NCI-H1436 (cell line): ENCODE data around the gene PEX14.

Source experiments
- DNase-seq: peaks from one replicate; lab custom pipeline; 2025; lab: John Stamatoyannopoulos, UW

PEX14 gene

GRCh38 chr1:10517677-10517982, 42.9 kb downstream of the PEX14 start:
- no peak for DNase-seq

GRCh38 chr1:10519016-10519417, 44.3 kb downstream of the PEX14 start:
- DNase-seq = no peak

DNA sequence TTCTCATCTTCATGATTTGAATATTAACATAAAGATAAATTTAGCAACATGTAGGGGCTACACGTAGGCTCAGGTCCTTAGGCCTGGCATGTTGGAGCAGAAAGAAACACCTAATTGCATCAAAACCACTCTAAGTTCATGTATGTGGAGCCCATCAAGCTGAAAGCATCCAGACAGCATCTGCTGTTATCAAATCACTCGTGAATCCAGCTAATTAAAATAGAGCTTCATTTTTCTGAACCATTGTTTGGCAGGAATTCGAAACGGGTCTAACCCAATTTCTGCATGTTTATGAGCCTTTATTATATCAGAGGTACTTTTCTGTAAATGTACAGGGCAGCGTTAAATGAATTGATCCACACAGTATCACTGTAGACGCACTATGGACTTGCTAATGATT, 45.7 kb downstream of the PEX14 start:
- no peak for DNase-seq

GRCh38 chr1:10520952-10521351, 46.2 kb downstream of the PEX14 start:
- no peak for DNase-seq

- no peak for DNase-seq
These were observed 46.9 kb downstream of the PEX14 start for GRCh38 chr1:10521537-10522157.

- DNase-seq = no peak
These were observed 47.6 kb downstream of the PEX14 start for GRCh38 chr1:10522322-10522860.

GRCh38 chr1:10525208-10525607, 50.5 kb downstream of the PEX14 start:
- no peak for DNase-seq

GRCh38 chr1:10528066-10529014, 53.6 kb downstream of the PEX14 start:
- DNase-seq = no peak

GRCh38 chr1:10529091-10529490, 54.3 kb downstream of the PEX14 start:
- no peak for DNase-seq

DNA sequence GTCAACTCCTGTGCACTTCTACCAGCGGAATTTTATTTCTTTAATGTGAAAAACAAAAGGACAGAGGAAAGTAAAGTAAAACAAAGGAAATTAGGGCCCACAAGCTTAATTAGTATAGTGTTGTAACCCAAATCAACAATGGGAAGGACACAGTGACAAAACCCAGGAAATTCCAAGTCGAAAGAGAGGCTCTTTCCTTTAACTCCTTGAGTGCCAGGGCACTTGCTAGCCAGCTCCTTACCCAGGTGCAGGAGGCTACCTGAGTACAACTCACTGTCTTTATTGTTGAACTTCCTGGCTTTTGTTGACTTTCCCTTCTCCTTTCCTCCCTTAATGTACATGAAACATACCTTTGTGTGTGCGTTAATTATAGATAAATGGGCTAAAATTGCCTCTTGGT, 55.0 kb downstream of the PEX14 start:
- DNase-seq = no peak

DNA sequence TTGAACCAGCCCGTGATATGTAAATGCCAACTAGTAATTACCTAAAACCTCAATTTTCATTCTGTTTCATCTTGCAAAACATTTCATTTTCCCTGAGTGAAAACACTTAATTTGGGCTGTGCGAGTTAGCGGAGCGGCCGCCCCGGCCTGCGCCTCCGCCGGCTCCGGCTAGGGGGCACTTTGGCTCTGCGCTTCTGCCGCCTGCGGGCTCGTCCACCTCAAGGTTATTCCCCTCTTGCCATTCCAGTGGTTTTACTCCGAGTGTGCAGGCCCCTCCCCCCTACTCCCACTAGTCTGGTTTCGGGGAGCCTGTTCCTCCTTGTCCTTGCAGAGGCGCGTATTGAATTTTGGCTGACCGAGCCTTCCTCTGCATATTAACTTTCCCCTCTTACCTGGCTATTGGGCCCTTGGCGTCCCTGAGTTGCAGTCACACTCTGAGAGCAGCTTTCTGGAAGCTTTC, 55.6 kb downstream of the PEX14 start:
- no peak for DNase-seq

GRCh38 chr1:10530756-10531495, 56.2 kb downstream of the PEX14 start:
- no peak for DNase-seq

- no peak for DNase-seq
These were observed 57.6 kb downstream of the PEX14 start for GRCh38 chr1:10532362-10532761.

DNA sequence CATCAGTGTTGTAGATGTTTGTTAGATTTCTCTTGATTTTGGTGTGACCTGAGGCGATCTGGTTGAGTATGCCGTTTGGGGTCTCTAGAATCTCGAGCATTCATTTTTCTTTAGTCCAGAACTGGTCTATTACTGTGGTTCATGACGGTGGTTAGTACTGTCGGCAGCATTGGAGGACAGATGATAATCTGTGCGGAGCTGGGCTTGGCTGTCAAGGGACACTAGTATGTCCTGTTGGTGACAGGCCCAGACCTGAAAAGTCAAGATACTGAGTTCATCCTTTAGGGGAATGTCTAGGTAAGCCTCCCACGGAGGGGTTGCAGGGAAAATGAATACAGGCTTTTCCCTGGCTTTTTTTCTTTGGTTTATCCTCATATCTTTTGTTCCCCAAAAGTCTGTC, 59.8 kb downstream of the PEX14 start:
- DNase-seq = no peak

DNA sequence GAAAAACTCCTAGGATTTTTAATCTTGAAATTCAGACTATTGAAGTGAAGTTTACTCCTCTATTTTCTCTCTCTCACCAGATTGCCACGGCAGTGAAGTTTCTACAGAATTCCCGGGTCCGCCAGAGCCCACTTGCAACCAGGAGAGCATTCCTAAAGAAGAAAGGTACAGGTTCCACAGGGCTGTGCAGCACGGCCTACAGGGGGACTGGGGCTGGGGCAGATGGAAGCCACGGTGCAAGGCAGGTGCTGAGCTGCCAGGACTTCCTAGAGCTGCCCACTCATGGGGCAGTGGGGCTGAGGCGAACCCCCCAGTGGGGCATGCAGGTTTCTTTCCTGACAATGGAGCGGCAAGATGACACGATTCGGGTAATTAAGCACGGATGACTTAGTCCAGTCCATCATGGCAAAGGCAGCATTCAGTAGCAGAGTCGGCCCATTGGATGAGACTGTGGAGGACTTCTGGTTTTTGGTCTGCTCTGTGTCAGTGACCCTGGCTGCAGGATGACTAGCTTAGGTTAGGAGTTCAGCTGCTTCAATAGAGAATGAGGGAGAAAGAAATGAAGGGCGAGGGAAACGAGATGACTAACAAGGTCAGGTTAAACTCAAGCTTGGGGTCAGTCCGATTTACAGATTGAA, 61.5 kb downstream of the PEX14 start:
- DNase-seq = no peak

GRCh38 chr1:10537082-10537766, 62.5 kb downstream of the PEX14 start:
- peak; percentile 71 for DNase-seq

DNA sequence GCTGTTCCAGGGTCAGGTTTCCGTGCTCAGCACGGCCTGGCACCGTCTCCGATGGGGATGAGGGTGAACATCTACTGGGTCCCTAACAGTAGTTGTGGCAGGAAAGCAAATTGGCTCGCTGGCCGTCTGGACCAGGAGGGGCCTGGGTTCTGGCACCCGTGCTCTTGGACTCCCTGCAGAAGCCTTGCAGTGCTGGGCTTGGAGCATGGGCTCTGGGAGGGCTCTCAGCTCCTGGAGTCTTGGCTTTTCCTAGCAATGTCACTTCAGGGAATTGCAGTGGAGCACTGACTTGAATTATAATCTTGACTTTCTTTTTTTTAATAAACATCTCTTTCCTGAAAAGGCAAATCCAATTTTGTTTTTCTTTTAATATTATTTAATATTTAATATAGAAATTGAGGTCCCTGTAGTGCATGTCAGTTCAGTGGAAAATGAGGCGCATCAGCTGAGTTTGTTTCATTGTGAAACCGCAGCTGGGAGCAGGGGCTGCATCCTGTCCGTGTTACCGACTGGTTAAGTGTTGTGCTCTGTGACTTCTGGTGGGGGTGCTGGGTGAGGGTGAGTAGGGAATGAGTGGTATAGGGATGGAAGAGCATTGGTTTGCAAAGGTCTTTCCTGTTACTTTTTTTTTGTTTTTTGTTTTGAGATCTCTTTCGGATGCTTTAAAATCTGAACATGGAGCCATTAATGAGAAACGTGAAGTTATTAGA, 64.1 kb downstream of the PEX14 start:
- DNase-seq = no peak

DNA sequence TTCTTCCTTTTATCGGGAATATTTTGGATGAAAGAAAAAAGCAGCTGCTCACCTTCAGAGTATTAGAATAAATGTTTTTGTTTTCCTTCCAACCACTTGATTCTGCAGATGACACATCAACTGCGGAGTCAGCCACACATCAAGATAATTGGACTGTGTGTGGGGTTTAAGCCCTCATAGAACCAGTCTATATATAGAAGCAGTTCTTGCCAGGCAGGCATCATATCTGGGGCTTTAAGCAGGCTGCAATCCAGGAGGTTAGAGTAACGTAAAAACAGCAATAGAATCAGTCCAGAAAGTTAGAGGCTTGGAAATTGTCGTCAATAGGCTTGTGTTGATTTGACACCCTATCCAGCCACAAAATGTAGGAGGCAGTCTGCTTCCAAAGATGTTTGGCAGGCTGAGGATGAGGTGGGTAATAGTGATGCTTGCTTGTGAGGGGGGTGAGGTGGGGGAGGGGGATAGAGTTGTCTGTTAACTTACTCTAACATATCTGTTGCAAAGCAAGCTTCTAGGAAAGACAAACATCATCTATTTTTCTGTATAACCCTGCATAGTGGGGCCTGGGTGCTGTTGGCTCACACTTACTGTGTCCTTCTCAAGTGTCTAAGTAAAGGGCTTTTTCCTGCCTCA, 64.8 kb downstream of the PEX14 start:
- no peak for DNase-seq

- DNase-seq = no peak
These were observed 65.7 kb downstream of the PEX14 start for GRCh38 chr1:10540277-10541005.

GRCh38 chr1:10541286-10541685, 66.5 kb downstream of the PEX14 start:
- DNase-seq = no peak
